A549 treated with CORT108297 at 1 μM for 4 hours (cell line): ENCODE measurements around the gene TAS2R30. TPM values are rescaled to one million over a fixed set of nuclear protein-coding genes. Genes with fewer than 3 reads are reported as not detected.

Source experiments
- total RNA-seq: library from RNA; stranded (reverse); fragments of 200-300 nt; extraction: Qiagen RNA extraction; gene quantifications from 5 replicates; pipeline ENCODE4 v1.2.3, GENCODE V29; 2022

The TAS2R30 gene, protein sequence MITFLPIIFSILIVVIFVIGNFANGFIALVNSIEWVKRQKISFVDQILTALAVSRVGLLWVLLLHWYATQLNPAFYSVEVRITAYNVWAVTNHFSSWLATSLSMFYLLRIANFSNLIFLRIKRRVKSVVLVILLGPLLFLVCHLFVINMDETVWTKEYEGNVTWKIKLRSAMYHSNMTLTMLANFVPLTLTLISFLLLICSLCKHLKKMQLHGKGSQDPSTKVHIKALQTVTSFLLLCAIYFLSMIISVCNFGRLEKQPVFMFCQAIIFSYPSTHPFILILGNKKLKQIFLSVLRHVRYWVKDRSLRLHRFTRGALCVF
- total RNA-seq = 0.05 TPM in 1 of 5 replicates, not detected in the others

DNA sequence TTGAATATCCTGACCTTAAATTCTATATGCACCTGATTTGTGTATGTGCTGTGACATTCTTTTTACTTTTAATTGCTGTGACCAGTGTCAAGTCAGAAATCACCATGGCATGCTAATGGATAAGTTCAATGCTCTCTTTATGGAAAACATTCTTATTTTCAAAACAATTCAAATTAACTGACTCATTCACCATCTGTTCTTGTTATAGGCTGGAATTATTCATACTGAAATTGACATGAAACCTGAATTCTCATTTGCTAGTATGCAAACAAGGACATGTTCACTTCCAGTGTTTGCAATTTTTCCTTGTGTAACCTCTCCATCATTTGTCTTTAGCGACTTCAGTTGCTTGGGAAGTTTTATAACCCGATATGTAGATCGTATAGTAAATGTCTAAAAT lies at the start of gene TAS2R30:
Gene TAS2R30, minus strand, starts transcription at position 340 of the 400 bp plus-strand sequence. CDS start 400 bp downstream, outside the sequence.

DNA sequence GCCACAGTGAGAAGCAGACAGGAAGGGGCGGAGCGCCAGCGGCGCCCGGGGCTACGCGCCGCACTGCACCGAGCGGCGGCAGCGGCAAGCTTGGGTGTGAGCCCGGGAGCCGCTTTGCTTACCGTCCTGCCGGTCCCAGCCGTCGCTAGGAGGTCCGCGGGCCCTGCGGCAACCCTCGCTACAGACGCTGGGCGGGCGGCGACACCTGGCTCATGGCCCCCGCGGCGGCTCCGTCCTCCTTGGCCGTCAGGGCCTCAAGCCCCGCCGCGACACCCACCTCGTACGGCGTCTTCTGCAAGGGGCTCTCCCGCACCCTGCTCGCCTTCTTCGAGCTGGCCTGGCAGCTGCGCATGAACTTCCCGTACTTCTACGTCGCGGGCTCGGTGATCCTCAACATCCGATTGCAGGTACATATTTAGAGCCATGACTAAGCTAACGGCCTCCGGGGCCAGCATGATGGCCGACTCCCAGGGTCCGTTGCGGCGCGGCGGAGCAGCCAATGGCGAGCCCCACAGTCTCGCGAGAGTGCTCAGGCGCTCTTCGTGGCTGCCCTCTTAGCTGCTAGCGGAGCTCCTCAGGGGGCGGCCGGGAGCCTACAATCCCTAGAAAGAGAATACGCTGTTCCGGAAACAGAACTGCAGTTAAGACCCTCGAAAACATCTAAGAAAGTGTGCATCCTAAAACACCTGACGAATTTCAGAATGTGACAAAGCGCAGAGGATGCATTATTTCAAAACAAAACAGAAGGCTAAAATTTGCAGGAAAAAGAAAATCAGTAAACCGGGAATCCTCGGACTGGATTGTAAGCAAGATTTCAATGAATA lies 36.9 kb upstream of the TAS2R30 start, which contains the start of gene SMIM10L1:
Gene SMIM10L1, plus strand, starts transcription at position 50 of the 824 bp plus-strand sequence. Its CDS starts 163 bp downstream, at position 213.

DNA sequence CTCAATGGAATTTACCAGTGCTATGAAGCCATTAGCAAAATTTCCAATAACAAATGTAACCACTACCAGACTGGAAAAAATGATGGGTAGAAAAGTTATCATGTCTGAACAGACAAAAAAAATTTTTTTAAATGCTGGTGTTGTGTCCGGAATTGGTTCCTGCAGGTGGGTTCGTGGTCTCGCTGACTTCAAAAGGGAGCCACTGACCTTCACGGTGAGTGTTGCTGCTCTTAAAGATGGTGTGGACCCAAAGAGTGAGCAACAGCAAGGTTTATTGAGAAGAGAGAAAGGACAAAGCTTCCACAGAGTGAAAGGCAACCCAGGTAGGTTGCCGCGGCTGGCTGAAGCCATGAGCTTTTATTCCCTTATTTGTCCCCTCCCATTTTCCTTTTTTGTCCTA lies 42.3 kb downstream of the TAS2R30 start, which contains the start of gene TAS2R43:
Gene TAS2R43, minus strand, starts transcription at position 186 of the 400 bp plus-strand sequence. Its CDS starts 84 bp downstream, at position 102.

Other genes starting within 250 kb of the TAS2R30 start
- gene TAS2R13, start 225.1 kb downstream of the TAS2R30 start, total RNA-seq = not detected in 5 replicates
- gene PRH2, start 205.4 kb downstream of the TAS2R30 start, total RNA-seq = 0.16 to 0.47 TPM in 2 of 5 replicates, not detected in the others
- gene TAS2R14, start 195.4 kb downstream of the TAS2R30 start, total RNA-seq = 0.30 to 0.96 TPM (median 0.58 TPM) in 5 replicates
- gene TAS2R50, start 147.7 kb downstream of the TAS2R30 start, total RNA-seq = not detected in 5 replicates
- gene TAS2R20, start 136.3 kb downstream of the TAS2R30 start, total RNA-seq = 0.07 to 0.13 TPM (median 0.10 TPM) in 5 replicates
- gene TAS2R19, start 112.0 kb downstream of the TAS2R30 start, total RNA-seq = 0.18 TPM in 1 of 5 replicates, not detected in the others
- gene TAS2R31, start 103.2 kb downstream of the TAS2R30 start, total RNA-seq = 0.13 to 0.28 TPM (median 0.17 TPM) in 3 of 5 replicates, not detected in the others
- 0.08 TPM in 1 of 5 replicates, not detected in the others for gene TAS2R46, start 72.3 kb downstream of the TAS2R30 start, total RNA-seq
- not detected in 5 replicates for gene TAS2R43, start 42.3 kb downstream of the TAS2R30 start, total RNA-seq
- gene SMIM10L1, start 36.5 kb upstream of the TAS2R30 start, total RNA-seq = 8.2 to 8.9 TPM (median 8.7 TPM) in 5 replicates
- not detected in 5 replicates for gene TAS2R42, start 52.3 kb upstream of the TAS2R30 start, total RNA-seq
- gene PRB3, start 135.1 kb upstream of the TAS2R30 start, total RNA-seq = not detected in 5 replicates
- gene PRB4, start 175.8 kb upstream of the TAS2R30 start, total RNA-seq = not detected in 5 replicates